Tibial artery (tissue), 4 donors: ENCODE data around the gene MAP3K7CL.

Experiments used
- DNase-seq, 2 donors: peaks; one replicate each; pipeline ENCODE4 v3.0.0-alpha.2; 2019
- H3K27ac ChIP-seq, 2 donors: fragments of 200-600 bp; sonication (generic) in 1 of 2; 1 replicate in 1 of 2; 2 replicates in 1 of 2; pipeline ENCODE4 v1.5.1; 2018 to 2019; ENCODE audit warnings: mild to moderate bottlenecking in 1 of 2
- H3K27me3 ChIP-seq, 2 donors: fragments of 200-600 bp; sonication (generic) in 1 of 2; one replicate each; pipeline versions ENCODE4 v1.5.1 to v1.6.0; 2016 to 2019
- H3K36me3 ChIP-seq, 3 donors: fragments of 200-600 bp; sonication (generic) in 2 of 3; one replicate each; pipeline ENCODE4 v1.5.1; 2016 to 2019; ENCODE audit warnings: mild to moderate bottlenecking in 2 of 3
- H3K4me1 ChIP-seq, 4 donors: fragments of 200-600 bp; sonication (generic) in 2 of 4; 1 replicate in 3 of 4; 2 replicates in 1 of 4; pipeline ENCODE4 v1.5.1; 2016 to 2019
- H3K4me3 ChIP-seq, 2 donors: fragments of 200-600 bp; sonication (generic) in 1 of 2; 1 replicate in 1 of 2; 2 replicates in 1 of 2; pipeline ENCODE4 v1.5.1; 2018 to 2019; ENCODE audit warnings: mild to moderate bottlenecking in 2 of 2
- H3K9me3 ChIP-seq, 3 donors: fragments of 200-600 bp; sonication (generic) in 1 of 3; one replicate each; pipeline ENCODE4 v1.5.1; 2016 to 2019
- intact Hi-C: fragments of 100-400 bp; cut with DNase I; formaldehyde crosslinking; loops from one replicate; pipeline ENCODE4 v1.15.0; 2023; ENCODE audit warnings: low total_unique reads
- TF ChIP-seq, protein P1 (sequence below), 2 experiments: fragments of 200-600 bp in 1 of 2; fragments of 450-650 bp in 1 of 2; IDR thresholded peaks; one replicate each; pipeline ENCODE4 v1.5.1; 2017 to 2019; ENCODE audit warnings: antibody characterized with exemption in 2 of 2, mild to moderate bottlenecking in 1 of 2, moderate library complexity in 1 of 2

The MAP3K7CL gene

DNA sequence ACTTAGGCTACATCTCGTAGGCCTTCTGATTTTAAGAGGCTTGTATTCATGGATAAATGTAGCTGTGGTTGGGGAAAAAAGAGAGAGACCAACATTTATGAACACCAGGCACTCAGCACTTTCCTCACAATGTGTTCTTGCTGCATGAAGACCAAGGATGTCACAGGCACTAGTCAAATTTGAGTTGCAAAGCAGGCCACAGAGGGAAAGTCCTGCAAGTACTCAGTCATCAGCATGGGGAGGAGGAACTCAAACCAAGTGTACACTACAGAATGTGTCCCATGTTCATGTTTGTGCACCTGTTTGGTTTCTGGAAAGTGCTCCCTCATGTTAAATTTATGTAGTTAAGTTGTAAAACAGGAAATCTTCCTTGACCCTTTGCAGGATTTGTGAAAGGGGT lies 8.7 kb upstream of the MAP3K7CL start:
- no peak overlapping the region for H3K4me3 ChIP-seq
- H3K27ac ChIP-seq: no peak overlapping the region
- peaks cover 0 to 6% (median 0%) of the 10 kb centered on the region in 3 donors for H3K36me3 ChIP-seq
- TF ChIP-seq, protein P1, sequence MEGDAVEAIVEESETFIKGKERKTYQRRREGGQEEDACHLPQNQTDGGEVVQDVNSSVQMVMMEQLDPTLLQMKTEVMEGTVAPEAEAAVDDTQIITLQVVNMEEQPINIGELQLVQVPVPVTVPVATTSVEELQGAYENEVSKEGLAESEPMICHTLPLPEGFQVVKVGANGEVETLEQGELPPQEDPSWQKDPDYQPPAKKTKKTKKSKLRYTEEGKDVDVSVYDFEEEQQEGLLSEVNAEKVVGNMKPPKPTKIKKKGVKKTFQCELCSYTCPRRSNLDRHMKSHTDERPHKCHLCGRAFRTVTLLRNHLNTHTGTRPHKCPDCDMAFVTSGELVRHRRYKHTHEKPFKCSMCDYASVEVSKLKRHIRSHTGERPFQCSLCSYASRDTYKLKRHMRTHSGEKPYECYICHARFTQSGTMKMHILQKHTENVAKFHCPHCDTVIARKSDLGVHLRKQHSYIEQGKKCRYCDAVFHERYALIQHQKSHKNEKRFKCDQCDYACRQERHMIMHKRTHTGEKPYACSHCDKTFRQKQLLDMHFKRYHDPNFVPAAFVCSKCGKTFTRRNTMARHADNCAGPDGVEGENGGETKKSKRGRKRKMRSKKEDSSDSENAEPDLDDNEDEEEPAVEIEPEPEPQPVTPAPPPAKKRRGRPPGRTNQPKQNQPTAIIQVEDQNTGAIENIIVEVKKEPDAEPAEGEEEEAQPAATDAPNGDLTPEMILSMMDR (IDR thresholded peaks at IDR 0.05): no peak
- H3K9me3 ChIP-seq: no peaks in the 10 kb centered on the region
- peaks cover 0 to 7% (median 0%) of the 10 kb centered on the region in 4 donors for H3K4me1 ChIP-seq
- intact Hi-C loops: no loop called here
- no peaks in the 10 kb centered on the region for H3K27me3 ChIP-seq
- no peak for DNase-seq

DNA sequence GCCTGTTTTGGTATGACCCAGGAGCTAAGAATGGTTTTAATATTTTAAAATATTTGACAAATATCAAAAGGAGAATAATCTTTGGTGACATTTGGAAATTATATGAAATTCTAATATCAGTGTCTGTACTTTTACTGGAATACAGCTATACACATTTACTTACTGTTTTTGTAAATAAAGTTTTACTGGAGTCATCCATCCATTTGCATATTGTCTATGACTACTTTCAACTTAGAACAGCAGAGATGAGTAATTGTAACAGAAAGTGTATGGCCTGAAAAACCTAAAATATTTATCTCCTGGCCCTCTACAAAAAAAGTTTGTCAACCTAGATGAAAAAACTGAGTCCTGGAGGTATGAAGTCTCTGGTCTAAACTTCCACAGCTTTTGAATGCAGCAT lies 5.8 kb upstream of the MAP3K7CL start:
- intact Hi-C loops: no loop called here
- H3K27ac ChIP-seq: no peak overlapping the region
- H3K4me1 ChIP-seq: peaks cover 0 to 12% (median 1%) of the 10 kb centered on the region in 4 donors
- no peaks in the 10 kb centered on the region for H3K27me3 ChIP-seq
- TF ChIP-seq, protein P1 (IDR thresholded peaks at IDR 0.05): no peak
- no peaks in the 10 kb centered on the region for H3K9me3 ChIP-seq
- no peak overlapping the region for H3K4me3 ChIP-seq
- H3K36me3 ChIP-seq: peaks cover 0 to 6% (median 0%) of the 10 kb centered on the region in 3 donors
- no peak for DNase-seq

DNA sequence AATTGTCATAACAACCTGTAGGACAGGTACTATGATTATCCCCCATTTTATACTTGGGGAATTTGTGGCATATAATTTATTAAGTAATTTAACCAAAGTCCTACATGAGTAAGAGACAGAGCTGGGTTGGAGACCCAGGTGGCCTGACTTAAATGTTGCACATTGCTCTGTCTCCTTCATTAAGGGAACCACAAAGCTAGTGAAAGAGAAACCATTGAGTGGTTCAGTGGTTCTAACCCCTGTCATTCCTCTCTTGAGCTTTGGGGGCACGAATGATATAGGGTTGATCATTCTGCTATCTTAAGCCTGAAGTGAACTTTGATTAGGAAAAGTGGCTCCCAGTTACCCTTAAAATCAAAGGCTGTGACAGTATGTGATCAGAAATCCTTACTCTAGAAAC lies 5.3 kb upstream of the MAP3K7CL start:
- Histone ChIP-seq H3K4me3 (no peak overlapping the region), H3K9me3 (no peaks in the 10 kb centered on the region), H3K4me1 (peaks cover 0 to 16% (median 1%) of the 10 kb centered on the region in 4 donors), H3K36me3 (peaks cover 0 to 6% (median 0%) of the 10 kb centered on the region in 3 donors), H3K27me3 (no peaks in the 10 kb centered on the region), H3K27ac (no peak overlapping the region)
- DNase-seq: no peak
- intact Hi-C loops: no loop called here
- TF ChIP-seq, protein P1 (IDR thresholded peaks at IDR 0.05): no peak

DNA sequence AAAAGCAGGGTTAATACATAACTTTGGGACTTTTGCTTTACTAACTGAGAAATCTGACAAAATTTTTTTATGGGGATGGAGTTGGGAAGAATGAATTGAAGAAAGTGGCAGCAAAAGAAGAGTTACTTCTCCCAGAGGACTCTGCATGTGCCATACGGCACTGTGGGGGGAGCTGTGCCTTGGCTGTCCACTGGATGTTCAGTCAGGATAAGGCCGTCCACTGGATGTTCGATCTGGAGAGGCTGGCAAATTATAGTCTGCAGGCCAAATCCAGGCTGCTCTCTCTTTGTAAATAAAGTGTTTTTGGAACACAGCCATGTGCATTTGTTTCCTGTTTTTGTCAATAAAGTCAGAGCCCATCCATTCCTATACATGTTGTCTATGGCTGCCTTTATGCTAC lies 4.5 kb upstream of the MAP3K7CL start:
- Histone ChIP-seq H3K9me3 (no peaks in the 10 kb centered on the region), H3K4me1 (peaks cover 0 to 23% (median 6%) of the 10 kb centered on the region in 4 donors), H3K36me3 (peaks cover 0 to 6% (median 0%) of the 10 kb centered on the region in 3 donors), H3K4me3 (no peak overlapping the region), H3K27ac (no peak overlapping the region), H3K27me3 (no peaks in the 10 kb centered on the region)
- no peak for DNase-seq
- intact Hi-C loops: no loop called here
- TF ChIP-seq, protein P1 (IDR thresholded peaks at IDR 0.05): no peak

DNA sequence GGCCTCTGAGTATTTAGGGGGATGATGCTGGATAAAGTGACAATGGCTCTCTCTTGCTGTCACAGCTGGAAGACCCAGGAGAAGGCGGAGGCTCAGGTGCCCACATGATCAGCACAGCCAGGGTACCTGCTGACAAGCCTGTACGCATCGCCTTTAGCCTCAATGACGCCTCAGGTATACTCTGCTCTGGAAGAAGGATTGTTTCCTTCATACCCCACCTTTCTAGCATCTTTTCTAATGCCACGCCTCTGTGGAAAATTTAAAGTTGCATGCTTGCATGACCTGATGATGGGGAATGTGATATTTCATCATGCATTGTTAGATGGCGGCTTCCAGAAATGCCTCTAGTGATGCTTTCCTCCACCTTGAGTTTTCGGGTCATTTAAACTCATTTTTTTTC lies 2.8 kb downstream of the MAP3K7CL start:
- Histone ChIP-seq H3K4me1 (peaks cover 0 to 43% (median 8%) of the 10 kb centered on the region in 4 donors), H3K4me3 (no peak overlapping the region), H3K36me3 (no peaks in the 10 kb centered on the region), H3K27ac (no peak overlapping the region), H3K9me3 (no peaks in the 10 kb centered on the region), H3K27me3 (no peaks in the 10 kb centered on the region)
- intact Hi-C loops: no loop called here
- DNase-seq: no peak
- TF ChIP-seq, protein P1 (IDR thresholded peaks at IDR 0.05): no peak

DNA sequence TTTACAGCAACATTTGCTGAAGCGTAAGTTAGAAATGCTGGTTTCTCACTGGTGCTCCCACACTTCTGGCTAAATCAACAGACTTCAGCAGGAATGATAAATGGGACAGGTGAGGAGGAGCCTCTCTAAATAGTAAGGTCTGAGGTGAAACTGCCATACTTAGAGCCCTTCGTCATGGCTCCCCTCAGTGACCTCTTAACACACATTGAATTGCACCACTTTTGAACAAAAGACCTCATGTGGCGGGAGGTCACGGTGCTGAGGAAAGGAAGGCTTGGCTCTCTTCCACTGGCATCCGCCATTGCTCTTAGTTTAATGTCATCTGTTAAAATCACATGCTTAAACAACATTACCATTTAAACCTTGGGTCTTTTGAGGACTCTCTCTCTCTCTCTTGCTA lies 3.4 kb downstream of the MAP3K7CL start:
- Histone ChIP-seq H3K27ac (no peak overlapping the region), H3K4me3 (no peak overlapping the region), H3K4me1 (peaks cover 0 to 43% (median 8%) of the 10 kb centered on the region in 4 donors), H3K9me3 (no peaks in the 10 kb centered on the region), H3K27me3 (no peaks in the 10 kb centered on the region), H3K36me3 (no peaks in the 10 kb centered on the region)
- intact Hi-C loops: no loop called here
- TF ChIP-seq, protein P1 (IDR thresholded peaks at IDR 0.05): no peak
- DNase-seq: no peak
